Thyroid gland (tissue), 4 donors: ENCODE data around the gene TCF7L2. TPM values are rescaled to one million over a fixed set of nuclear protein-coding genes. Genes with fewer than 3 reads are reported as not detected.

Source experiments
- DNase-seq, 2 donors: peaks; one replicate each; pipeline ENCODE4 v3.0.0-alpha.2; 2019
- H3K27ac ChIP-seq, 3 donors: fragments of 200-600 bp; sonication (generic); 1 replicate in 2 of 3; 2 replicates in 1 of 3; pipeline ENCODE4 v1.5.1; 2016 to 2019; ENCODE audit warnings: mild to moderate bottlenecking in 1 of 3, moderate library complexity in 1 of 3
- H3K27me3 ChIP-seq: fragments of 200-600 bp; sonication (generic); one replicate; pipeline ENCODE4 v1.5.1; 2019
- H3K36me3 ChIP-seq, 2 donors: fragments of 200-600 bp; sonication (generic); one replicate each; pipeline ENCODE4 v1.5.1; 2016 to 2019
- H3K4me1 ChIP-seq, 2 donors: fragments of 200-600 bp; sonication (generic); one replicate each; pipeline ENCODE4 v1.5.1; 2017 to 2019
- H3K4me3 ChIP-seq, 3 donors: fragments of 200-600 bp; sonication (generic); replicated peaks in 1 of 3; 1 replicate in 2 of 3; 2 replicates in 1 of 3; pipeline ENCODE4 v1.5.1; 2016; ENCODE audit warnings: mild to moderate bottlenecking in 1 of 3
- H3K9me3 ChIP-seq: fragments of 200-600 bp; sonication (generic); one replicate; pipeline ENCODE4 v1.5.1; 2017
- POLR2A ChIP-seq, 2 donors: fragments of 450-650 bp; IDR thresholded peaks; one replicate each; pipeline ENCODE4 v1.6.1; 2017; ENCODE audit warnings: antibody characterized with exemption in 2 of 2, mild to moderate bottlenecking in 2 of 2, moderate library complexity in 1 of 2
- WGBS, 2 donors: methylation state at CpG; one replicate each; pipeline ENCODE4 v1.1.5; 2017; 5-methylcytosine and 5-hydroxymethylcytosine counted together
- intact Hi-C: fragments of 100-400 bp; cut with DNase I; formaldehyde crosslinking; loops from one replicate; pipeline ENCODE4 v1.15.1; 2023
- total RNA-seq, 4 donors: library from RNA; depleted of rRNA; stranded (reverse); fragments of >200 nt; gene quantifications; one replicate each; pipeline ENCODE4 v1.2.3, GENCODE V29; 2016
- TF ChIP-seq, protein P1 (sequence below), 6 experiments: fragments of 200-600 bp in 3 of 6; fragments of 450-650 bp in 3 of 6; sonication (generic) in 3 of 6; IDR thresholded peaks; one replicate each; pipeline ENCODE4 v1.5.1; 2016 to 2019; ENCODE audit warnings: antibody characterized with exemption in 6 of 6, mild to moderate bottlenecking in 2 of 6, inconsistent platforms in 1 of 6, moderate library complexity in 1 of 6

Gene TCF7L2
- total RNA-seq, 4 donors from 2014 or later: 16.2 to 67.1 (median 25.3) TPM

DNA sequence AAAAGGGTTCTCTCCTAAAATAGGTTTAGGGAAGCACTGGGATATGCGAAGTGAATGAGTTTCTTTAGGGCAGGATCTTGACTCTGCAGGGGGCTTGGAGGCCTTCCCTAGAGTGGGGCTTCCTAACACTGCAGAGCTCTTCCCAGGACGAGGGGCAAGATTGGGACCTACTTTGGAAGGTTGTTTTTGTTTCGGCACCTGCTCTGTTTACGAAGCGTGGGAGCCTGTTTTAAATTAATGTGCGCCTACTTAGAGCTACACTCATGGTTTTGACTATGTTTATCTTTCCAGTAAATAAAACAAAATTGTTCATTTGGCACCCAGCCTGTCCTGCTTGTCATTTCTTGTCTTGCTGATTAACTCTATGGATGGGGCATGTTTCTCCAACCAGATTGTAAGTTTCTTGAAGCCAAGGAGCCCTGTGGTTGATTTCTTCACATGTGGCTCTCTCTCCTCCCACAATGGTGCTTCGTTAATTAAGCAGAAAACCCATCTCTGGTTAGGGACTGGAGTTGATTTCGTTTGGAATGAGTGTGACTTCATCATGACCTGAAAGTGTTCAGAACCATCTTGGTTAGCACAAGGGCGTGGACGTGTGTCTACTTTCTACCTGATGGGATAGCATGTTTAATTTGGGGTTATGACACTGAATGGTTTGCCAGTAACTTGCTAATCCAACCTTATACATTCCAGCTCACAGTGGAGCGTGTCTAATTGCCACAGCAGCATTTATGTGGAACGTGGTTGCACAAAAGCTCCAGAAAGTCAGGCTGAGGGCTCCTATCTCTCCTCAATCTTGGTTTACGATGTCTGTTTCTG lies 98.1 kb downstream of the TCF7L2 start:
- Histone ChIP-seq H3K9me3 (no peaks in the 10 kb centered on the region), H3K4me1 (peaks cover 27 to 44% of the 10 kb centered on the region in 2 donors), H3K27ac (peak overlapping the region; percentile 41 to 79 (median 65)), H3K27me3 (no peaks in the 10 kb centered on the region), H3K4me3 (no peak overlapping the region), H3K36me3 (no peaks in the 10 kb centered on the region)
- intact Hi-C loops: no loop called here
- no peak for TF ChIP-seq POLR2A (IDR thresholded peaks at IDR 0.05)
- TF ChIP-seq, protein P1, sequence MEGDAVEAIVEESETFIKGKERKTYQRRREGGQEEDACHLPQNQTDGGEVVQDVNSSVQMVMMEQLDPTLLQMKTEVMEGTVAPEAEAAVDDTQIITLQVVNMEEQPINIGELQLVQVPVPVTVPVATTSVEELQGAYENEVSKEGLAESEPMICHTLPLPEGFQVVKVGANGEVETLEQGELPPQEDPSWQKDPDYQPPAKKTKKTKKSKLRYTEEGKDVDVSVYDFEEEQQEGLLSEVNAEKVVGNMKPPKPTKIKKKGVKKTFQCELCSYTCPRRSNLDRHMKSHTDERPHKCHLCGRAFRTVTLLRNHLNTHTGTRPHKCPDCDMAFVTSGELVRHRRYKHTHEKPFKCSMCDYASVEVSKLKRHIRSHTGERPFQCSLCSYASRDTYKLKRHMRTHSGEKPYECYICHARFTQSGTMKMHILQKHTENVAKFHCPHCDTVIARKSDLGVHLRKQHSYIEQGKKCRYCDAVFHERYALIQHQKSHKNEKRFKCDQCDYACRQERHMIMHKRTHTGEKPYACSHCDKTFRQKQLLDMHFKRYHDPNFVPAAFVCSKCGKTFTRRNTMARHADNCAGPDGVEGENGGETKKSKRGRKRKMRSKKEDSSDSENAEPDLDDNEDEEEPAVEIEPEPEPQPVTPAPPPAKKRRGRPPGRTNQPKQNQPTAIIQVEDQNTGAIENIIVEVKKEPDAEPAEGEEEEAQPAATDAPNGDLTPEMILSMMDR (IDR thresholded peaks at IDR 0.05): no peak
- 67 to 72% methylated on average over 13 of the region's 13 CpGs for WGBS, 2 donors
- no peak for DNase-seq

- TF ChIP-seq, protein P1 (IDR thresholded peaks at IDR 0.05): no peak
- peak in 1 of 2 donors; percentile 51 for TF ChIP-seq POLR2A (IDR thresholded peaks at IDR 0.05)
- no peaks in the 10 kb centered on the region for H3K36me3 ChIP-seq
- no peaks in the 10 kb centered on the region for H3K9me3 ChIP-seq
- 47 to 49% methylated on average over 4 to 5 of the region's 5 CpGs for WGBS, 2 donors
- H3K4me1 ChIP-seq: peaks cover 27 to 50% of the 10 kb centered on the region in 2 donors
- no peaks in the 10 kb centered on the region for H3K27me3 ChIP-seq
- peak; percentile 80 to 84 for DNase-seq
- intact Hi-C loops: no loop called here
- no peak overlapping the region for H3K4me3 ChIP-seq
- peak overlapping the region; percentile 49 to 65 (median 49) for H3K27ac ChIP-seq
These were observed 99.8 kb downstream of the TCF7L2 start for GRCh38 chr10:113049881-113050280.

DNA sequence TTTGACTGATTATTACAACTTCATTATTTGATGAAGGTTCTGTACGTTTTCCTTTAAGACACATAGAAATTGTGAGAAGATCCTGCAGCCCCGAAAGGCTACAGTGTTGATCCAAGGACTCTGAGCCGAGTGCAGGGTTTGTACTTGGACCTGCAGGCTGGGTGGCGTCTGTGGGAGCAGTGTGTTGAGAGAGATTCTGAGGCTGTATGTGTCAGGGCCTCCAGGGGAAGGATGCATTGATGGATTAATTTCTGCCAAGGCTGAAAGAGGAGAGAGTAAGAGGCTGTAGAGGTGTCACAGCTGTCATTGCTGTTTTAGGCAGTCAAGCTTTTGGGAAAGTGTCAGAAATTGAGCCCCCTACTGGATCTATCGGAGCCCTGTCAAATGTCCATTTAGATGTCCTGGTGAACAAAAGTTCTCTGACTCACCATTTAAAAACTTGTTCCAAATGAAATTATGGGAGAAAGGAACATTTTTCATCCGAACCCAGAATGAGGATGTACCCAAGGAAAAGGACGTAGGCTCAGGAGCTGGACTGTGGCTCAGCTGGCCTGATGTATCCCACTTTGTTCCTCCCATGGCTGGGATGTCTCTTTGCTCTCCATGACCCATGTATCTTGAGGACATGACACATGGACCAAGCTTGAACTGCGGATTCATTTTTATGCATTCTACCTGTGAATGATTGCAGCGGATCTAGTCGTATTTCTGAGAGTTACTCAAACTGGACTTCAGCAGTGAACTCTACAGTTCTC lies 102.2 kb downstream of the TCF7L2 start:
- Histone ChIP-seq H3K27ac (no peak overlapping the region), H3K9me3 (no peaks in the 10 kb centered on the region), H3K4me3 (no peak overlapping the region), H3K36me3 (no peaks in the 10 kb centered on the region), H3K27me3 (no peaks in the 10 kb centered on the region), H3K4me1 (peaks cover 28 to 52% of the 10 kb centered on the region in 2 donors)
- no peak for DNase-seq
- intact Hi-C loops: no loop called here
- WGBS, 2 donors: 84 to 88% methylated on average over 10 of the region's 10 CpGs
- TF ChIP-seq, protein P1 (IDR thresholded peaks at IDR 0.05): peak in 2 of 6 experiments; percentile 3 to 9
- TF ChIP-seq POLR2A (IDR thresholded peaks at IDR 0.05): no peak

- WGBS, 2 donors: 72 to 86% methylated on average over 10 of the region's 10 CpGs
- Histone ChIP-seq H3K36me3 (no peaks in the 10 kb centered on the region), H3K27ac (peak overlapping the region in 1 of 3 donors; percentile 12), H3K4me1 (peaks cover 28 to 52% of the 10 kb centered on the region in 2 donors), H3K9me3 (no peaks in the 10 kb centered on the region), H3K27me3 (no peaks in the 10 kb centered on the region), H3K4me3 (no peak overlapping the region)
- no peak for TF ChIP-seq POLR2A (IDR thresholded peaks at IDR 0.05)
- TF ChIP-seq, protein P1 (IDR thresholded peaks at IDR 0.05): no peak
- DNase-seq: no peak
- intact Hi-C loops: no loop called here
These were observed 103.0 kb downstream of the TCF7L2 start for GRCh38 chr10:113053091-113053490.
